Measurements from ENCODE around the gene RASGRF2.

The RASGRF2 gene

DNA sequence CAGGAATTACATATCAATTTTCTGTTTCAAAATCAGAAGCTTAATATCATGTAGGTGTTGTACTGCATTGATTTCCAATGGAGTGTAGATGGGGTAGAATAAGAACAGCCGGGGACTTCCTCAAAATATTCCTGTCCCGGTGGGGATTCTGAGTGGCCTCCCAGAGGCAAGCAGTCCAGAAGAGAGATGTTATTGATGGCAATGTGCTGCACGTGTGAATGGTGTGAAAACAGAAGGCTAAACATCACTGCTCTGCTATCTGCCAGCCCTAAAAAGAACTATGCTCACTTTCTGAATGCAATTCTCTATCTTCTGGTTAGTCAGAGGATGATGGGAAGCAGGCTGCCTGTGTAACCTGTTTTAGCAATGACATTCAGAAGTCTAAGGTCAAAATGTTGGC is 181.9 kb downstream of the RASGRF2 start:
- no peak for DNase-seq

DNA sequence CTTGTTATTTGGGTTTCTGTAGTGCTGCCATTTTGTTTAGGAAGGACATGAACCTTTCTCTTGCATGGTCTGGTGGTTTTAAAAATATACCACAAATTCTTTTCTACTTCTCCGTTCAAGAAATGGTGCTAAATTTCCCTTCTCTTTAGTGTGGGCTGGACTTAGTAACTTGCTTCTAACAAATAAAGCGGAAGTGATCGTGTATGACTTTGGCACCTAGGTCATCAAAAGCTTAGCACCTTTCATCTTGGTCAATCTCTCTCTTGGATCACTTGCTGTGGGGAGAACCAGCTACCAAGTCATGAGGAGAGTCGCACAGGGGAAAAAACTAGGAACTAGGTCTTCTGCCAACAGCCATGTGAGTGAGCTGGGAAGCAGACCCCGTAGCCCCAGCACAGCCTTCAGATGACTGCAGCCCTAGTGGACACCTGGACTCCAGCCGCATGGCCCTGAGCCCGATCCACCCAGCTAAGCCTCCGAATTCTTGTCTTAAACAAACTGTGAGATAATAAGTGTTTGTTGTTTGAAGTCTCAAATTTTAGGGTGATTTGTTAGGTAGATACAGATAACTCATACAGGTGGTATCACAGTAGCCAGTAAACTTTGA is 185.3 kb downstream of the RASGRF2 start:
- no peak for DNase-seq

GRCh38 chr5:81146031-81146430 is 185.9 kb downstream of the RASGRF2 start:
- no peak for DNase-seq

DNA sequence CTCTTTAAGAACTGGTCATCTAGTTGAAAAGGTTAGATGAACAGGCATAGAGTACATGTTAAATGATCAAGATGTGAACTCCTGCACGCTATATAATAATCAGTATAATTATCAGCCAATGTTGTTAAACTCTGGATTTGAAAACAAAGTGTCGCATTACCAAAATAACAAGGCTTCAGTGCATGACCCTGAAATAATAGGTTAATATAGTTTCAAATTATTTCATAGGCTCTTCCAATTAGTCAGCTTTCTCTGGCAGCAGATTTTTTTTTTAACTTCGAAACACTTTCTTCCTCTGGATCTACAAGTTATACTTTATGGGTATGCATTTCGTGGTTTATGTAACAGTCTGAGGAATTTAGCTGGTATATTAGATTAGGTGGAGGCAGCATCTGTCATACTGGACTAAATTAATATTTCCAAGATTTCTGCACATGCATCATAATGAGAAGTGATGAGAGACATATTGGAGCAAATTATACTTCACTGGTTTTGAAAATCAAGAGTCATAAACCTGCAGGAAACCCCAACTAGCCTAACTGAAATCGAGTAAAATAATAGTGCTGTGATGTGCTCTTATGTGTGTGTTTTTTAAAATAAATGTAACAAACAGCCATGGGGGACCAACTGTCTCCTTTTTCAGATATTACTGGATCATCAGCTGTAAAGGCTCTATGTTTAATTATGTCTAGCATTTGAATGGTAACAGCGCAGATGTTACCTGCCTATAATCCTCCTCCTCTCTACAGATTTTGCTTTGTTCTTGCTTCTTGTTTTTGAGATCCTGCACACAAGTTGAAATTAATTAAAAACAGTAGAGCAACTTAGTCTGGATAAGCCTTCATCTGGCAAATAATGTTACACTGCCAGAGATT is 187.1 kb downstream of the RASGRF2 start:
- DNase-seq: no peak

GRCh38 chr5:81147886-81148571 is 187.9 kb downstream of the RASGRF2 start:
- DNase-seq: no peak

- DNase-seq: no peak
Measured at GRCh38 chr5:81151546-81151945, 191.4 kb downstream of the RASGRF2 start.

DNA sequence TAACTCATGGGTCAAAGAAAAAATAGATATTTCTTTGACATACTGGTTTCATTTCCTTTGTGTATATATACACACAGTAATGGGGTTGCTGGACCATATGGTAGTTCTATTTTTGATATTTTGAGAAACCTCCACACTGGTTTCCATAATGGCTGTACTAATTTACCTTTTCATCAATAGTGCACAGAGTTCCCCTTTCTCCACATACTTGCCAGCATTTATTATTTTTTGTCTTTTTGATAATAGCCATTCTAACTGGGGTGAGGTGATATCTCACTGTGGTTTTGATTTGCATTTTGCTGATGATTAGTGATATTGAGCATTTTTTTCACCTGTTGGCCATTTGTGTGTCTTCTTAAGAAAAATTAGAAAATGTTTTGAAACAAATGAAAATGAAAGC is 194.6 kb downstream of the RASGRF2 start:
- DNase-seq: no peak

DNA sequence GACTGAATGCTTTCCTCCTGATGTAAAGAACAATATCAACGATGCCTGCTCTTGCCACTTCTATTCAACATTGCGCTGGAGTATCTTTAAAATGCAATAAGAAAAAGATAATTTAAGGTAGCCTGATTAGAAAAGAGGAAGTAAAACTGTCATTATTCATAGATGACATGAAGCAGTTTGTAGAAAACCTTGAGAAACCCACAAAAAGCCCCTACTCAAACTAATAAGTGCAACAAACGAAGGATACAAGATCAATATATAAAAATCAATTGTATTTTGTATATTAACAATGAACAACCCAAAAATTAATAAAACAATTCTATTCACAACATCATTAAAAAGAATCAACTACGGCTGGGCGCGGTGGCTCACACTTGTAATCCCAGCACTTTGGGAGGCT is 196.6 kb downstream of the RASGRF2 start:
- DNase-seq: no peak

DNA sequence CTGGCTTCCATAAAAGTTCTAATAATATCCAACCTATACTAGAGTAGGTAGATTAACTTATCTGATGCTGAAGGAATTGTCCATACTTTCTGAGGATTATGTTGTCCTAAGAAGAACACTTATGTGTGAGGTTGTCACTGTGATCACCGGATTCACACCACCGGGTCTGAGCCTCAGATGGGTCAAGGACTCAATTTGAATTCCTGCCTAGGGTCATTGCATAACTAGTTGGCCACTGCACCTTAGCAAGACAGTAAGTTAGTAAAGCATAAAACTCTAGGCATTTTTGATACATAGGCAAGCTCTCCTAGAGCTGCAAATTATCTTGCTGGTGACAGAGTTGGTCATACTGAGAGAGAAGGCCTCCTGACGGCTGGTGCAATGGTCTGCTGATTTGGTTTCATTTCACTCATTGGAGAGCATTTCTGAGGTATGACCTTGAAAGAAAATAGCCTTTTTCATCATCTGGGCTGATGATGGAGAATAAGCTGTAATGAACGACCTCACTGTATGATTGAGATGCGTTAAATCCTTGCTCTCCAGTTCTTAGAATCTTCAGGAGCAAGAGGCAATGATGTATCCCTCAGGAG is 200.9 kb downstream of the RASGRF2 start:
- no peak for DNase-seq

DNA sequence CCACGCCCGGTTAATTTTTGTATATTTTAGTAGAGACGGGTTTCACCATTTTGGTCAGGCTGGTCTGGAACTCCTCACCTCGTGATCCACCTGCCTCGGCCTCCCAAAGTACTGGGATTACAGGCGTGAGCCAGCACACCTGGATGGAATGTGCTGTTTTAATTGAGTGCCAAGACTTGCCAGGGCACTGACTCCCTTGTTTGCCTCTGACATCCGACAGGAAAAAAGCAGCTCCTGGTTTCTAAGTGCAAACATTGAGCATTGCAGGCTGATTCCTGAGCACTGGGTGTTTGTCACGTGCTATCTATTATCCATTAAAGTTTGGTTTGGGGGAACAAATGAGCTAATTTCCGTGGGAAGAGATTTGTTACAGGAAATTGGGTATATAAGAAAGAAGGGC is 202.3 kb downstream of the RASGRF2 start:
- DNase-seq: no peak

GRCh38 chr5:81163651-81164050 is 203.5 kb downstream of the RASGRF2 start:
- DNase-seq: no peak

DNA sequence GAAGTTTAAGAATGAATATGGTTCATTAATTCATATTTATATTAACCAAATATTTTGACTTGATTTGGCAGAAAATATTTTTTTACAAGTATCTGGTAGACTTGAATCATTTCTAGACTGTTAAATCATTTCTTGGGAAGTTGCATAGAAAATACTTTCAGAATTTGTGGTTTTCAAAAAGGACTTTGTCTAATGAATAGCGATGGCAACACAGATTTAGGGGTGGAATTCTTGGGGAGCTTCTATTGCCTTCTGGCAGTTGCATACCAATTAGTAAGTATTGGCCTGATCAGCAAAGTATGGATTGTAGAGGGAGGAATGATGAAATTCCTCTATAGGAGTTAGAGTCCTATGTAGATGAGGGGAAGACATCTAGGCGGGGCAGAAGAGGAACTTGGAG is 204.3 kb downstream of the RASGRF2 start:
- DNase-seq: no peak

GRCh38 chr5:81164936-81165335 is 204.8 kb downstream of the RASGRF2 start:
- no peak for DNase-seq

GRCh38 chr5:81165493-81166119 is 205.4 kb downstream of the RASGRF2 start:
- peak; percentile 51 to 56 for DNase-seq

- no peak for DNase-seq
Measured at GRCh38 chr5:81166430-81166829, 206.3 kb downstream of the RASGRF2 start.

GRCh38 chr5:81167078-81167477 is 206.9 kb downstream of the RASGRF2 start:
- no peak for DNase-seq

DNA sequence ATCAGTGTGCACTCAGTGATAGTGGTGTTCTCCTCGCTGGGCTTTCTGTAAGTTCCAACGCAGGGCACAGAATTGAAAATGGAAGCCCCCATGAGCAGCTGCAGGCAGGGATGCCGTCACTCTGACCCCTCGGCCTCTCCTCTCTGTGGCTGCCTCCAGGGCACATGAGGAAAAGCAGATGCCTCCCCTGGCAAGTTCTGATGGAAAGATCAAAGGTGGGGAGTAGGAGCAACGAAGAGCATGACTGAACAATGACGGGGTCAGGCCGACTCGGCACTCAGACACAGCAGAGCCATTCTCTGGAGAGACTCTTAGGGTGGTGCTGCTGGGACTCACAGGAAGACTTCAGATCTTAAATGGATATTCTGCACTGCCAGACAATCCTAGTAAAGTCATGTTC is 207.4 kb downstream of the RASGRF2 start:
- no peak for DNase-seq

- no peak for DNase-seq
Measured at GRCh38 chr5:81169924-81170323, 209.8 kb downstream of the RASGRF2 start.

DNA sequence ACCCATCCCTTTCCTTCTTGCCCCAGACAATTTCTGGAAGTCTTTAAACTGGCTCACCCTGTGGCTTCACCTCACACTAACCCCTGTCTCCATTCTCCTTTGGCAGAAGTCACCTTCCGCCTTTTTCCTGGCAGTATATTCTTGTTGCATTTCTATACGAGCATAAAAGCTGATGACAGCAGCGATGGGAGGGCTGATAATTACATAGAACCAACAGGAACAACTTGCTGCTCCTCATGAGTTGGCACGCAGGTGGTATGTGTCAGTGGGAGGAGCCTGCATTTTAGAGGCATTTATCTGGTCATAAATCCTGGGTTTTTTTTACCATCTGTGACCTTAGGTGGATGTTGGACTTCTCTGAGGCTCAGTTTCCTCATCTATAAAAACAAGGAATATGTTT is 211.6 kb downstream of the RASGRF2 start:
- DNase-seq: no peak

DNA sequence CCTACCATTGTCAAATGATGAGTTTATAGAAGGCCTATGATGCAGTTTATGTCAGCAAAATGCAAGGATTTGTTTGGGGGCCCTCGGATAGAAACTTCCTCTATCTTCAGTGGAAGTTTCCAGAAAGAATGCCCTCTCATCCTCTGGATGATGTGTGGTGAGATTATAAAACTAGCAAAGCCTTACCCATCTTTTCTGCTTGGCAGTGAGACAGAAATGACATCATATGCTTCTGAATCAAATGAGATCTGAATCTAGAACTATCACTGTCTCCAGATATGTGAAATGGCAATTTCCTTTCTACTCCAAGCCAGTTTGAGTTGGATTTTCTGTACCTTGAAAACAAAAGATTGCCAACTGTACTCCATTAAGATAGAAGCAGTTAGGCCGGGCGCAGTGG is 212.5 kb downstream of the RASGRF2 start:
- no peak for DNase-seq

DNA sequence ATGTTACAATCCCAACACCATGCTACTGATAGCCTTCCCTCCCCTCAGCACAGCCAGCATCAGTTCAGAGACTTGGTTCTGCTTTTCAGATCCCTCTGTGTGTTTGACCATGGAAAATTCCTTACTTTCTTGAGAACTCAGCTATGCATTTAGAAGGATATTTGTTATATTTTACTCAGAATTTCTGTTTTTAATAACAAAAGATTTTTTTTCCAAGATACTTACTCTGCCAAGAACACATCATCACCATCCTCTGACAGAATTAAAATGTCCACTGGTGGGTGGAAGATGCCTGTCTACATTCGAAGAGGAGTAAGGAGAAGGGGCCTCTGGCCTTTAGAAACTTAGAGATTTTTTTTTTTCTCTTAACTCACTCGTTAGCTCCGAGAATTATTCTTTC is 216.9 kb downstream of the RASGRF2 start:
- DNase-seq: no peak

- no peak for DNase-seq
Measured at GRCh38 chr5:81179959-81180358, 219.8 kb downstream of the RASGRF2 start.
